T-cell (primary cell): ENCODE results near the gene BRSK1. TPM values are rescaled to one million over a fixed set of nuclear protein-coding genes. Genes with fewer than 3 reads are reported as not detected.
A peak's percentile ranks its signal among the peaks of the same experiment; 100 is the strongest.

Source experiments
- ATAC-seq, 4 experiments: fragments of 200-7000 bp in 3 of 4; fragments of 150-1000 bp in 1 of 4; cut with Tn5 transposase; replicated peaks in 1 of 4; 1 replicate in 3 of 4; 2 replicates in 1 of 4; pipeline ENCODE4 v1.10.0; 2021; ENCODE audit warnings: moderate library complexity in 3 of 4, mild to moderate bottlenecking in 2 of 4, moderate number of reproducible peaks in 1 of 4
- CTCF ChIA-PET, 2 donors: fragments of 300-600 bp; sonication (Branson Sonifier 250); formaldehyde crosslinking; loops; one replicate each; lab custom pipeline; 2022; ENCODE audit warnings: antibody characterized with exemption in 2 of 2; lab: Charles Lee
- POLR2A ChIA-PET, 2 donors: fragments of 300-600 bp; sonication (Branson Sonifier 250); formaldehyde crosslinking; loops; one replicate each; lab custom pipeline; 2022; ENCODE audit warnings: antibody characterized with exemption in 2 of 2; lab: Charles Lee
- DNase-seq, 35 experiments: peaks; one replicate each; pipeline versions ENCODE4 v3.0.0 to v3.0.0-alpha.2; 2013 to 2023
- H3K27ac ChIP-seq: one replicate; pipeline ENCODE4 v1.5.1; 2013; ENCODE audit warnings: low read length
- H3K27me3 ChIP-seq, 2 experiments: replicated peaks in 1 of 2; 1 replicate in 1 of 2; 2 replicates in 1 of 2; pipeline versions ENCODE4 v1.6.1 to v1.7.0; 2013; ENCODE audit warnings: low read length in 1 of 2, mixed read lengths in 1 of 2; ENCODE audit not compliant: control insufficient read depth in 2 of 2, insufficient read depth in 2 of 2; ENCODE audit errors: extremely low read depth in 1 of 2
- H3K36me3 ChIP-seq, 2 donors: 1 replicate in 1 of 2; 2 replicates in 1 of 2; pipeline versions ENCODE4 v1.6.1 to v1.7.0; 2013; ENCODE audit warnings: low read length in 1 of 2; ENCODE audit not compliant: control insufficient read depth in 2 of 2, insufficient read depth in 1 of 2; ENCODE audit errors: extremely low read depth in 1 of 2
- H3K4me1 ChIP-seq, 2 experiments: 1 replicate in 1 of 2; 2 replicates in 1 of 2; pipeline versions ENCODE4 v1.6.1 to v1.7.0; 2013; ENCODE audit warnings: low read length in 2 of 2, mixed read lengths in 1 of 2; ENCODE audit not compliant: insufficient read depth in 2 of 2, control insufficient read depth in 1 of 2; ENCODE audit errors: extremely low read depth in 1 of 2
- H3K4me3 ChIP-seq, 2 donors: 1 replicate in 1 of 2; 2 replicates in 1 of 2; pipeline versions ENCODE4 v1.5.1 to v1.7.0; 2013; ENCODE audit warnings: mild to moderate bottlenecking in 2 of 2, low read length in 1 of 2, moderate library complexity in 1 of 2; ENCODE audit not compliant: control insufficient read depth in 1 of 2; ENCODE audit errors: extremely low read depth in 1 of 2
- H3K9me3 ChIP-seq: 2 replicates; pipeline ENCODE4 v1.7.0; 2013
- H3K27ac Mint-ChIP-seq, 2 donors: one replicate each; pipeline ENCODE4 v1.8.0; 2020 to 2021; ENCODE audit warnings: mild to moderate bottlenecking in 2 of 2, mixed read lengths in 2 of 2
- H3K27me3 Mint-ChIP-seq, 2 donors: one replicate each; pipeline ENCODE4 v1.8.0; 2021 to 2022; ENCODE audit warnings: mixed read lengths in 2 of 2
- H3K36me3 Mint-ChIP-seq: one replicate; pipeline ENCODE4 v1.8.0; 2021; ENCODE audit warnings: mixed read lengths
- H3K4me1 Mint-ChIP-seq, 3 donors: one replicate each; pipeline ENCODE4 v1.8.0; 2020 to 2022; ENCODE audit warnings: mixed read lengths in 3 of 3, mild to moderate bottlenecking in 1 of 3
- H3K4me3 Mint-ChIP-seq, 3 donors: one replicate each; pipeline ENCODE4 v1.8.0; 2020 to 2022; ENCODE audit warnings: mild to moderate bottlenecking in 3 of 3, mixed read lengths in 3 of 3, moderate library complexity in 3 of 3
- H3K9me3 Mint-ChIP-seq, 3 donors: one replicate each; pipeline ENCODE4 v1.8.0; 2020 to 2022; ENCODE audit warnings: mixed read lengths in 3 of 3
- WGBS: methylation state at CpG from one replicate; pipeline ENCODE4 v1.1.5; 2013; ENCODE audit warnings: missing lambda C conversion rate; ENCODE audit not compliant: insufficient coverage; 5-methylcytosine and 5-hydroxymethylcytosine counted together
- total RNA-seq, 35 experiments: library from RNA in 6 of 35; stranded (reverse) in 6 of 35; fragments of 120-200 nt in 1 of 35; gene quantifications; one replicate each; pipeline versions ENCODE4 v1.2.1 to v1.2.4 and lab custom pipeline; 2013 to 2026

BRSK1 gene
- total RNA-seq, 5 donors from 2014 or later (not counting 1 experiment from before 2014, with no cell fraction given) = 2.9 to 5.8 (median 3.9) TPM

GRCh38 chr19:55344444-55344843, 60.6 kb downstream of the BRSK1 start:
- CTCF ChIA-PET = interaction anchor here in 1 of 2 donors (0.7 kb wide), 1 partner anchor 32 kb away, joined by 6 read pairs; no protein-coding TSS in a partner anchor
- no peak overlapping the region for H3K27ac Mint-ChIP-seq
- POLR2A ChIA-PET = no interaction called here

GRCh38 chr19:55345101-55345817, 61.5 kb downstream of the BRSK1 start:
- peaks cover 0 to 13% of the 10 kb centered on the region in 2 experiments for H3K27me3 ChIP-seq
- no peak overlapping the region for H3K4me3 ChIP-seq
- H3K27ac ChIP-seq = no peak overlapping the region
- H3K36me3 Mint-ChIP-seq = peaks cover 16% of the 10 kb centered on the region
- no peak overlapping the region for H3K4me3 Mint-ChIP-seq
- CTCF ChIA-PET = no interaction called here
- H3K9me3 ChIP-seq = no peaks in the 10 kb centered on the region
- POLR2A ChIA-PET = no interaction called here
- H3K4me1 Mint-ChIP-seq = peaks cover 9 to 12% (median 11%) of the 10 kb centered on the region in 3 donors
- peaks cover 0 to under 1% of the 10 kb centered on the region in 2 donors for H3K27me3 Mint-ChIP-seq
- DNase-seq (no peak), ATAC-seq (no peak)
- 96% methylated on average over 21 of the region's 22 CpGs for whole genome bisulfite sequencing
- H3K9me3 Mint-ChIP-seq = no peaks in the 10 kb centered on the region
- peak overlapping the region in 1 of 2 donors; percentile 19 for H3K27ac Mint-ChIP-seq
- H3K4me1 ChIP-seq = peaks cover 2 to 17% of the 10 kb centered on the region in 2 experiments
- H3K36me3 ChIP-seq = peaks cover 3 to 13% of the 10 kb centered on the region in 2 donors

More at GRCh38 chr19:55344444-55344843, 60.6 kb downstream of the BRSK1 start:
- peaks cover 3 to 13% of the 10 kb centered on the region in 2 donors for H3K36me3 ChIP-seq
- WGBS = 97% methylated on average over 9 of the region's 9 CpGs
- H3K4me1 Mint-ChIP-seq = peaks cover 10 to 16% (median 14%) of the 10 kb centered on the region in 3 donors
- H3K27me3 ChIP-seq = peaks cover 0 to 13% of the 10 kb centered on the region in 2 experiments
- no peak overlapping the region for H3K4me3 ChIP-seq
- peaks cover 16% of the 10 kb centered on the region for H3K36me3 Mint-ChIP-seq
- H3K9me3 ChIP-seq = no peaks in the 10 kb centered on the region
- H3K4me3 Mint-ChIP-seq = no peak overlapping the region
- H3K27ac ChIP-seq = no peak overlapping the region
- DNase-seq (no peak), ATAC-seq (no peak)
- H3K27me3 Mint-ChIP-seq = no peaks in the 10 kb centered on the region
- H3K4me1 ChIP-seq = peaks cover 2 to 20% of the 10 kb centered on the region in 2 experiments
- H3K9me3 Mint-ChIP-seq = no peaks in the 10 kb centered on the region

GRCh38 chr19:55345818-55346724, 62.3 kb downstream of the BRSK1 start:
- Mint-ChIP-seq H3K36me3 (peaks cover 16% of the 10 kb centered on the region), H3K27ac (no peak overlapping the region), H3K9me3 (no peaks in the 10 kb centered on the region), H3K27me3 (peaks cover under 1 to 8% of the 10 kb centered on the region in 2 donors), H3K4me3 (no peak overlapping the region), H3K4me1 (peaks cover 1 to 7% (median 5%) of the 10 kb centered on the region in 3 donors)
- 91% methylated on average over 31 of the region's 43 CpGs for WGBS
- no peak for DNase-seq
- peaks cover 0 to 14% of the 10 kb centered on the region in 2 experiments for H3K27me3 ChIP-seq
- POLR2A ChIA-PET = no interaction called here
- H3K4me3 ChIP-seq = no peak overlapping the region
- peaks cover 3 to 13% of the 10 kb centered on the region in 2 donors for H3K36me3 ChIP-seq
- CTCF ChIA-PET = no interaction called here
- peaks cover 2 to 9% of the 10 kb centered on the region in 2 experiments for H3K4me1 ChIP-seq
- H3K9me3 ChIP-seq = no peaks in the 10 kb centered on the region
- ATAC-seq = peak in 1 of 4 experiments; percentile 11
- no peak overlapping the region for H3K27ac ChIP-seq

- Histone ChIP-seq H3K4me1 (peaks cover 0 to 3% of the 10 kb centered on the region in 2 experiments), H3K9me3 (no peaks in the 10 kb centered on the region), H3K27me3 (peaks cover 0 to 22% of the 10 kb centered on the region in 2 experiments), H3K4me3 (no peak overlapping the region), H3K36me3 (peaks cover 3 to 13% of the 10 kb centered on the region in 2 donors), H3K27ac (no peak overlapping the region)
- 93% methylated on average over 31 of the region's 41 CpGs for WGBS
- ATAC-seq = peak in 1 of 4 experiments; percentile 16
- CTCF ChIA-PET = no interaction called here
- POLR2A ChIA-PET = interaction anchor here in 1 of 2 donors (1.6 kb wide), 1 partner anchor 8 kb away, joined by 5 read pairs; the partner anchor contains the start of gene KMT5C
- DNase-seq = no peak
- Mint-ChIP-seq H3K9me3 (no peaks in the 10 kb centered on the region), H3K4me1 (peaks cover 3 to 10% (median 5%) of the 10 kb centered on the region in 3 donors), H3K27ac (no peak overlapping the region), H3K4me3 (no peak overlapping the region), H3K36me3 (peaks cover 16% of the 10 kb centered on the region), H3K27me3 (peaks cover 9 to 16% of the 10 kb centered on the region in 2 donors)
Observed at GRCh38 chr19:55346725-55347441, 63.1 kb downstream of the BRSK1 start.

- ATAC-seq (no peak), DNase-seq (no peak)
- ChIA-PET POLR2A (interaction anchor here in 1 of 2 donors (1.6 kb wide), 1 partner anchor 9 kb away, joined by 5 read pairs; the partner anchor contains the start of gene KMT5C), CTCF (no interaction called here)
- H3K4me1 ChIP-seq = peaks cover 0 to 9% of the 10 kb centered on the region in 2 experiments
- no peaks in the 10 kb centered on the region for H3K9me3 Mint-ChIP-seq
- H3K36me3 ChIP-seq = peaks cover 3 to 10% of the 10 kb centered on the region in 2 donors
- no peak overlapping the region for H3K4me3 Mint-ChIP-seq
- peaks cover 16% of the 10 kb centered on the region for H3K36me3 Mint-ChIP-seq
- no CpG with 5 or more reads among the region's 10 CpGs for WGBS
- no peak overlapping the region for H3K27ac ChIP-seq
- H3K4me1 Mint-ChIP-seq = peaks cover 7 to 15% (median 8%) of the 10 kb centered on the region in 3 donors
- H3K27me3 Mint-ChIP-seq = peaks cover 15 to 22% of the 10 kb centered on the region in 2 donors
- H3K9me3 ChIP-seq = no peaks in the 10 kb centered on the region
- no peak overlapping the region for H3K27ac Mint-ChIP-seq
- H3K4me3 ChIP-seq = no peak overlapping the region
- peaks cover 0 to 28% of the 10 kb centered on the region in 2 experiments for H3K27me3 ChIP-seq
Observed at GRCh38 chr19:55347442-55348009, 63.7 kb downstream of the BRSK1 start.
